GM21360 (cell line): ENCODE data around the gene RASAL2.
"Not testable (repeated sequence)": the region's sequence is repeated elsewhere in the genome, so short reads cannot be mapped to it uniquely, and the experiment has no call there.

Experiments used
- ATAC-seq: cut with Tn5 transposase; IDR thresholded peaks from one replicate; pipeline ENCODE4 v1.9.1; 2021; ENCODE audit warnings: mild to moderate bottlenecking, moderate library complexity; ENCODE audit not compliant: unreplicated experiment

Gene RASAL2

DNA sequence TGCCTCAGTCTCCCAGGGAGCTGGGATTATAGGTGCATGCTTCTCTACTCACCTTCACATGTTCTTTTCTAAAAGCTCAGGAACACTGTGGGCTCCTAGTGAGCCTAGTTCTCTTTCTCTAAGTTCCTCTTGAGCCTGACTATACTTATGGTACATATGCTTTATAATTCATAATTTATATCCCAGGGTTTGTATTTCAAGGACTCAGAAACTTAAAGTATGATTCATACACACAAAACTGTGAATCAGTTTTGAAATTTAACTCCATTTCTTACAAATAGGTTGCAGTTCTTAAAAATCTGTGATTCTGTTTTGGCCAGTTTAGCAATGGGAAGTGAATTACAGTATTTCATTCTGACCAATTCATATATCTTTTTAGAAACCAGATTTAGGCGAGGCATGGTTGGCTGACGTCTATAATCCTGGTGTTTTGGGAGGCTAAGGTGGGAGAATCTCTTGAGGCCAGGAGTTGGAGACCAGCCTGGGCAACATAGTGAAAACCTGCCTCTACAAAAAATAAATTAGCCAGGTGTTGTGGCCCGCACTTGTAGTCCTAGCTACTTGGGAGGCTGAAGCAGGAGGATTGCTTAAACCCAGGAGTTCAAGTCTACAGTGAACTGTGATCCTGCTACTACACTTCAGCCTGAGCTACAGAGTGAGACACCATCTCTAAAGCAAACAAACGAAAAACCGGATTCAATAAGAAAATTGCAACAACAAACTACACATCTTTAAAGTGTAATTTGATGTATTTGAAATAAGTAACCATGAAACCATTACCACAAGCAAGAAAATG lies 15.6 kb downstream of the RASAL2 start:
- no peak for ATAC-seq

- ATAC-seq: no peak
These were observed 21.4 kb downstream of the RASAL2 start for GRCh38 chr1:178115260-178115659.

- ATAC-seq: no peak
These were observed 24.6 kb downstream of the RASAL2 start for GRCh38 chr1:178118524-178118923.

DNA sequence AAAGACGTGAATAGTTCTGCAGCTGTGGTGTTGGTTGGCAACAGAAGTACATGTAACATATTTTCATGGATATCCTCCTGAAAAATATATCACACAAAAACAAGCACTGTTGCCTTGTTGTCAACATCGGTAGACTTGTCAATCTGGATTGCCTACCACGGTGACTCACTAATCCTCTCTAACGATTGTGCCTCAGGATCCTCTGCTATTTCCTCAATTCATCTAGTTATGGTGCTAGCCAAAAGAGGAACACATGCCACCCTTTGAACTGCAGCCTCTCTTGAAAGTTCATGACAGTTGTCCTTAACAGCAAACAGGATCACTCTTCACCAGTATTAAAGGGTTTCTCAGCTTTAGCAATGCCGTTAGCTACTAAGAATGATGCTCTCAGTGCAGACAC lies 25.7 kb downstream of the RASAL2 start:
- no peak for ATAC-seq

- no peak for ATAC-seq
These were observed 26.2 kb downstream of the RASAL2 start for GRCh38 chr1:178120088-178120487.

GRCh38 chr1:178120520-178121052 lies 26.7 kb downstream of the RASAL2 start:
- not testable (repeated sequence) for ATAC-seq

- ATAC-seq: no peak
These were observed 28.0 kb downstream of the RASAL2 start for GRCh38 chr1:178121883-178122282.

DNA sequence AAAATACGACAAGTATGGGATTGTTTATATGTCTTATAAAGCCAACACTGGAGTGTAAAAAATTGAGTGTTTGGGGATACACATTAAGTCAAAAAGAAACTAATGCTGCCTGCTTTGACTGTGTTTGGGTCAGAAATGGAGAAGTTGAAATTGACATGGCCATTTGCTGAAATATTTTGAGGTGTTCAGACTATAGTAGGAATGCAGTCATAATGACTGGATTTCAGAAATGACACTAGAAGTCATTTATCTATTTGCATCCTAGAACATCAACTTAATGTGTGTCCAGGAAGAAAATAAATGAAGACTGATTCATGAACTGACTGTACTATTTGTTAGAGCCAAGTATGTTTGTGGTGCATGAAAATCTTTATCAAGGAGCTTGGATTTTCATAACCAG lies 28.4 kb downstream of the RASAL2 start:
- ATAC-seq: peak; percentile 75

DNA sequence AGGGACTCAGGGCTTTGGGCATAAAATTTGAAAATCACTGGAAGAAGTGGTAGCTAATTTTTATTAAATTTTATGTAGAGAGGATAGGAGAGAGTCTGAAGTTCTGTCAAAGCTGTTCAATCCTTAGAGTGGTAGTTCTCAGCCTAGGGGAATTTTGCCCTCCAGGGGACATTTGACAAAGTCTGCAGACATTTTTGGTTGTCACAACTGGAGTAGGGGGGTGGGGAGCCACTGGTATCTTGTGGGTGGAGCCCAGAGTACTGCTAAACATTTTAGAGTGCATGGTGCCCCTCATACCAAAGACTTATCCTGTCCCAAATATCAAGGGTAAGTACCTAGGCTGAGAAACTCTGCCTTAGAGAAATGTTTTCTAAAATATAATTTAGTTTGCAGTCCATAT lies 30.2 kb downstream of the RASAL2 start:
- ATAC-seq: no peak

DNA sequence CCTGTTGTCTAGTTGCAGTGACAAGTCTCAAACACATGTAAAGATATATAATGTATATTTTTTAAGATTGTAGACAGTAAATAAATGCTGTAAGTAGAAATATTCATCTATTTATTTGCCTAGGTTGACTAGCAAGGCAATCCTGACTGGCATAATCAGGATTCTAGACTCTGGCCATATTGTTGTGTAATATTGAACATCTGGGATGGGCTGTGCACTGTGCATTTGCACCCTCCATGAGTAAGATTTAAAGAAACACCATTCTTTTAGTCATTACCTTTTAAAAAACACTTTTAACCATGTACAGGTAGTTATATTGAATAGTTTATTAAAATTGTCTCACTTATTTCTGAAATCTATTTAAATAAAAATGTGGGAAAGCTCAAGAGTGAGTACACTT lies 32.4 kb downstream of the RASAL2 start:
- no peak for ATAC-seq

GRCh38 chr1:178126741-178127185 lies 32.9 kb downstream of the RASAL2 start:
- no peak for ATAC-seq

GRCh38 chr1:178127482-178128191 lies 33.7 kb downstream of the RASAL2 start:
- ATAC-seq: no peak

DNA sequence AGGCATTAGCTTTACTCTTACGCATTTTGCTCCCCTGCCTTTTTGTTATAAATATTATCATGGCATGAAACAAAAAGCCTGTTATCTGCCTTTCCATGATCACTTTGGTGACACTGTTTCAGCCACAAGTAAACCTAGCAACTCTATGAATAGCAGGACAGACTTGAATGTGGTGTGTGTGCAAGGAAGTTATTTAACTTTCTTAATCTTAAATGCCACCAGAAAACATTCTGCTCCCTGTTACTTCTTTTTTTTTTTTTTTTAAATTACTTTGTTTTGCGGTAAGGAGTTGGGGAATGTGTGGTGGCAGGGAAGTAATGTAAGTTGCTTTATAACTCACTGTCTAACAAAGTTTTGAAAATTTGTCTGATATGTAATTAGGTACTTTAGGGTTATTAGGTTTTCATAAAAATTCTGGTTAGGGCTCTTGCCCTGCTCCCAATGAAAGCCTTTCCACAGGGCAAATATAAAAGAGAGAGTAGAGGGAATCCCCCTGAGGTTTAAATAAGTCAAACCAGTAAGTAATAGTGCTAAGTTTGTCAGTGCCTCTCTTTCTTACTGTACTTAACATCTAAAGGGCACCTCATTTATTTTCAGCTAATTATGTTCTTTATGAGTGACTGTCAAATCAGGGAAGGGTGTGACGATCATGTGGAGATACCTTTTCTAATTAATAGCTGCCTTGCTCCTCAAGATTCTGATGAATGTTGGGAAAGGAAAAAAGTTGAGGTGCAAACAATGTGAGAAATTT lies 39.5 kb downstream of the RASAL2 start:
- ATAC-seq: no peak

DNA sequence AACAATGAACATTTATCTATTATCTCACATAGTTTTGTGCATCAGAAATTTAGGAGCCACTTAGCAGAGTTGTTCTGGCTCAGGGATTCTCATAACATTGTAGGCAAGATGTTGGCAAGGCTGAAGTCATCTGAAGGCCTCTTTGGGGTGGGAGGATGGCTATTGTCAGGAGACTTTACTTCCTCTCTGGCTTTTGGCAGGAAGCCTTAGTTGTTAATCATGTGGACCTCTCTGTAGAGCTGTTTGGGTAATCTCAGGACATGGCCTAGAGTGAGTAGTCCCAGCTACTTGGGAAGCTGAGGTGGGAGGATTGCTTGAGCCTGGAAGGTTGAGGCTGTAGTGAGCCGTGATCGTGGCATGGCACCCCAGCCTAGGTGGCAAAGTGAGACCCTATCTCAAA lies 40.2 kb downstream of the RASAL2 start:
- ATAC-seq: no peak

DNA sequence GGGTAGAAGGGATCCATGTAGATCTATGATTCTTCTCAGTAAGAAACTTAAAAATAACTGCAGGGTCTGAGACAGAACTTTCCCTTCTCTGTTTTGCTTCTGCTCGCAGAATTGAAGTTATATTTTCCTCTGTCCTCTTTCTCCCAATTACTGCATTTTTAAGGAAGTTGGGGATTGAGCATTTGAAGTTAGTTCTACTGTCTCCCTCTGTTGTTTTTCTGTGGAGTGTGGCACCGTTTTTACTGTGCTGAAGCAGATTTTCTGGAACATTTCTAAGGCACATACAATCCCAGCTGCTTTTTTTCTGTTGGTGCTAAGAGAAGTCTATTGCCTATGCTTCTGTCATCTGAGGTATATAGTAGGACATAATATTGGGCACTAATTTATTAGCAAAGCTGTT lies 43.3 kb downstream of the RASAL2 start:
- ATAC-seq: no peak

GRCh38 chr1:178142806-178143205 lies 48.9 kb downstream of the RASAL2 start:
- no peak for ATAC-seq

GRCh38 chr1:178143730-178144690 lies 50.1 kb downstream of the RASAL2 start:
- peak; percentile 49 for ATAC-seq

- ATAC-seq: no peak
These were observed 51.7 kb downstream of the RASAL2 start for GRCh38 chr1:178145605-178146004.

GRCh38 chr1:178146436-178146835 lies 52.5 kb downstream of the RASAL2 start:
- no peak for ATAC-seq

DNA sequence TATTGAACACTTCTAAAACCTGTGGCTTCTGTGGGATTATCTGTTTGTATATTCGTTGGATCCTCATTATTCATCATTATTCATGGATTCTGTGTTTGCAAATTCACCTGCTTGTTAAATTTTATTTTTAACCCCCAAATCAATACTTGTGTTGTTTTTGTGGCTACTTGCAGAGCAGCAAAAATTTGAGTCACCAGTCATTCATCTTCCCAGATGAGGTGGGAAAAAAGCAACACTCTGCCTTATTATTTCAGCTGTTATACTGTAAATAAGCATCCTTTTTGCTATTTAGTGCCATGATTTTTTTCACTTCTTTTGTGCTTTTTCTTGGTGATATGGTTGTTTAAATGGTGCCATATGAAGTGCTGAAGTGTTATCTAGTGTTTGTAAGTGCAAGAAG lies 56.7 kb downstream of the RASAL2 start:
- ATAC-seq: no peak
